Lower leg skin (tissue), 4 donors: Measurements from ENCODE around the gene MAST4. TPM values are rescaled to one million over a fixed set of nuclear protein-coding genes. Genes with fewer than 3 reads are reported as not detected.

Source experiments
- DNase-seq, 2 donors: peaks; one replicate each; pipeline ENCODE4 v3.0.0-alpha.2; 2019; ENCODE audit warnings: low spot score in 2 of 2
- H3K4me3 ChIP-seq: fragments of 200-600 bp; sonication (generic); 2 replicates; pipeline ENCODE4 v1.5.1; 2017; ENCODE audit warnings: mild to moderate bottlenecking, low read depth; ENCODE audit not compliant: poor library complexity, severe bottlenecking
- POLR2A ChIP-seq, 2 donors: fragments of 450-650 bp; IDR thresholded peaks; one replicate each; pipeline ENCODE4 v1.6.1; 2016 to 2017; ENCODE audit warnings: antibody characterized with exemption in 2 of 2, mild to moderate bottlenecking in 1 of 2, moderate library complexity in 1 of 2
- WGBS, 2 donors: methylation state at CpG; one replicate each; pipeline ENCODE4 v1.1.5; 2018; 5-methylcytosine and 5-hydroxymethylcytosine counted together
- intact Hi-C: fragments of 100-400 bp; cut with DNase I; formaldehyde crosslinking; loops from one replicate; pipeline ENCODE4 v1.15.0; 2023; ENCODE audit warnings: low total_unique reads
- total RNA-seq, 4 donors: library from RNA; depleted of rRNA; stranded (reverse); fragments of >200 nt; gene quantifications; one replicate each; pipeline ENCODE4 v1.1.0, GENCODE V29; 2016
- TF ChIP-seq, protein P1 (sequence below), 3 donors: fragments of 450-650 bp; IDR thresholded peaks; one replicate each; pipeline ENCODE4 v1.5.1; 2016; ENCODE audit warnings: antibody characterized with exemption in 3 of 3, mild to moderate bottlenecking in 3 of 3, moderate library complexity in 2 of 3

The MAST4 gene
- total RNA-seq, 4 donors from 2014 or later: 49.0 to 109 (median 55.5) TPM

DNA sequence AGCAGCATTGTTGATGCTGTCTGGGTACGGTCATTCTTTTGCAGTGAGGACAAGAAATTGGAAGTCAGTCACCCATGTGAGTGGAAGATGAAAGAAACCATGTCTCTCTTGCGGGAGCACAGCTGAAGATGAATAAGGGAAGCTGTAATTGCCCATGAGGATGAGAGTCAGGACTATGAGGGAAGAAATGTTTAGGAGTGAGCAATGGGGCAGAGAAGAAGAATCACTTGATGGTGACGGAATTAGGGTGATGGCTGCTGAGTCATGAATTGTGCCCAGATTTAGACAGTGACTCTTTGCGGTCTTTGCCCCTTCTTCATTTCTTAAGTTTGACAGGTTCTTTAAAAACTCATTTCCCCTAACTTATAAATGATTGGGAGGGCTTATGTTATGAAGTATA is 183.3 kb downstream of the MAST4 start:
- no peak for DNase-seq
- intact Hi-C loops: no loop called here
- no peak overlapping the region for H3K4me3 ChIP-seq
- TF ChIP-seq POLR2A (IDR thresholded peaks at IDR 0.05): no peak
- TF ChIP-seq, protein P1, sequence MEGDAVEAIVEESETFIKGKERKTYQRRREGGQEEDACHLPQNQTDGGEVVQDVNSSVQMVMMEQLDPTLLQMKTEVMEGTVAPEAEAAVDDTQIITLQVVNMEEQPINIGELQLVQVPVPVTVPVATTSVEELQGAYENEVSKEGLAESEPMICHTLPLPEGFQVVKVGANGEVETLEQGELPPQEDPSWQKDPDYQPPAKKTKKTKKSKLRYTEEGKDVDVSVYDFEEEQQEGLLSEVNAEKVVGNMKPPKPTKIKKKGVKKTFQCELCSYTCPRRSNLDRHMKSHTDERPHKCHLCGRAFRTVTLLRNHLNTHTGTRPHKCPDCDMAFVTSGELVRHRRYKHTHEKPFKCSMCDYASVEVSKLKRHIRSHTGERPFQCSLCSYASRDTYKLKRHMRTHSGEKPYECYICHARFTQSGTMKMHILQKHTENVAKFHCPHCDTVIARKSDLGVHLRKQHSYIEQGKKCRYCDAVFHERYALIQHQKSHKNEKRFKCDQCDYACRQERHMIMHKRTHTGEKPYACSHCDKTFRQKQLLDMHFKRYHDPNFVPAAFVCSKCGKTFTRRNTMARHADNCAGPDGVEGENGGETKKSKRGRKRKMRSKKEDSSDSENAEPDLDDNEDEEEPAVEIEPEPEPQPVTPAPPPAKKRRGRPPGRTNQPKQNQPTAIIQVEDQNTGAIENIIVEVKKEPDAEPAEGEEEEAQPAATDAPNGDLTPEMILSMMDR (IDR thresholded peaks at IDR 0.05): no peak
- WGBS, 2 donors: 90 to 92% methylated on average over 4 of the region's 4 CpGs

DNA sequence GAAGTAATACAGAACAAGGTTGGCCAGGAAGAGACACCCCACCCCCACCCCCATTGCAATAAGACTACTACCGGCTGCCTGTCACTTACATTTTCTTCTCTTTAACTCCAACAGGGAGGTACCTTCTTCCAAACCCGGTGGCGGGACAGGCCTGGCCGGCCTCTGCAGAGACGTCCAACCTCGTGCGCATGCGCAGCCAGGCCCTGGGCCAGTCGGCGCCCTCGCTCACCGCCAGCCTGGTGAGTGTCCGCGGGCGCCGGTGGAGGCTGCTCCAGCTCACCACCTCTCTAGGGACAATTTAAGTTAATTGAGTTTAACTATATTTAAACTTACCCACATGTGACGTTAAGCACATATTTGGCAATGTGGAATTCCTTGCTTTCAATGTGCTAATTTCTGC is 192.4 kb downstream of the MAST4 start:
- no peak for TF ChIP-seq POLR2A (IDR thresholded peaks at IDR 0.05)
- TF ChIP-seq, protein P1 (IDR thresholded peaks at IDR 0.05): no peak
- H3K4me3 ChIP-seq: no peak overlapping the region
- DNase-seq: no peak
- intact Hi-C loops: no loop called here
- WGBS, 2 donors: 89 to 93% methylated on average over 17 of the region's 17 CpGs

DNA sequence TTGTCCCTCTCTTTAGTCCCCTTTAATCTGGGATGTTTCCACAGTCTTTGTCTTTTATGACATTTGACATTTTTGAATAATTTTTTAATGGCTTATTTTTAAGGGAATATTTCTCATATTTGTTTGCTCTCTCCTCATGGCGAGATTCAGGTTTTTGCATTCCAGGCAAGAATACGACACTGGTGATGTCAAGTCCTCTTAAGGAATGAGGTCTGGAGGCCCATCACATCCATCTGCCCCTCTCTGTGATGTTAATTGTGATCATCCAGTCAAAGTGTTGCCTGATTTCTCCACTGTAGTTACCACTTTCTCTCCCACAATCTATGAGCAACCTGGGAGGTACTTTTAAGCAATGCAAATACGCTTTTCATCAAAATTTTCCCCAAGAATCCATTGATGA is 193.2 kb downstream of the MAST4 start:
- intact Hi-C loops: no loop called here
- DNase-seq: no peak
- H3K4me3 ChIP-seq: no peak overlapping the region
- TF ChIP-seq, protein P1 (IDR thresholded peaks at IDR 0.05): no peak
- no peak for TF ChIP-seq POLR2A (IDR thresholded peaks at IDR 0.05)
- WGBS, 2 donors: 96% methylated on average over 3 of the region's 3 CpGs

DNA sequence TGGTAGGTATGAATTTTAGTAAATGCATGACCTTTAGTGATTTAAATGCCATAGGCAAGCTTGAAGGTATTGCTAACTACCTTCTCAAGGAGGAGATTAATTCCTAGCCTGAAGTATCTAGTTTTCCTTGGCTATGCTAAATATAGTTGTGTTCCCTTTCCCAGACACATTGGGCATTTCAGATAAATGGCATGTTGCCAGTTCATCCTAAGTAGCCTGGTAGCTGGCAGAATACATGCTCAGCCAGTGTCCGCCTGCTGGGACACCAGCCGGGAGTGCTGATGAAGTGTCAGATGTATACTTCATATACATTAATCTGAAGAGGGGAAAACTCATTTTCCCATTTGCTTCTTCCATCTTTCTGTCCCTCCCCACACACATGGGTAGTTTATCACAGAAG is 196.9 kb downstream of the MAST4 start:
- TF ChIP-seq, protein P1 (IDR thresholded peaks at IDR 0.05): no peak
- no peak for TF ChIP-seq POLR2A (IDR thresholded peaks at IDR 0.05)
- H3K4me3 ChIP-seq: no peak overlapping the region
- intact Hi-C loops: no loop called here
- DNase-seq: no peak
- 91 to 98% methylated on average over 2 of the region's 2 CpGs for WGBS, 2 donors

DNA sequence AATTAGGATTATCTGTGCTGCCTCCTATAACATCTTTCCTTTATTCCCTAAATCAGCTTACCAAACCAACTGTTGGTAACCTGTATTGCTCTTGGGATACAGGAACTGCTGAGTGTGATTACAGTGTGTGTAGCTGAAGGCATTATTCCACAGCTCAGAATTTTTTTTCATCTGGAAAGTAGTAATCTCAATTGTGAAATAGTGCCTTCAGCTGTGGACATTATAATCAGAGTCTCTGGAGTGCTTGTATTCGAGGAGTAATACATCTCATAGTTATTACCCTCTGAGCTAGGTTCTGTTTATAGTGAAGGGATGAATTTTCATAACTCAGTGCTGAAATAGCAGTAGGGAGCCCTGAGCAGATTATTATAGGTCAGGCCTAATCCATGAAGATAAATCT is 199.5 kb downstream of the MAST4 start:
- DNase-seq: no peak
- intact Hi-C loops: no loop called here
- TF ChIP-seq POLR2A (IDR thresholded peaks at IDR 0.05): no peak
- TF ChIP-seq, protein P1 (IDR thresholded peaks at IDR 0.05): no peak
- H3K4me3 ChIP-seq: no peak overlapping the region
- WGBS, 2 donors: 61 to 76% methylated on average over 1 of the region's 1 CpG
